Lung (tissue), 12 donors: Measurements from ENCODE around the gene GSTK1. TPM values are rescaled to one million over a fixed set of nuclear protein-coding genes. Genes with fewer than 3 reads are reported as not detected.

ENCODE experiments used
- ATAC-seq: fragments of 200-7000 bp; cut with Tn5 transposase; one replicate; pipeline ENCODE4 v1.9.1; 2020; ENCODE audit warnings: moderate number of reproducible peaks; ENCODE audit not compliant: insufficient read depth, low FRiP score
- DNase-seq, 3 donors: peaks; one replicate each; pipeline ENCODE4 v3.0.0-alpha.2; 2013 to 2017
- H3K27ac ChIP-seq, 2 donors: one replicate each; pipeline ENCODE4 v1.5.1; 2013; ENCODE audit warnings: mild to moderate bottlenecking in 2 of 2, moderate library complexity in 2 of 2, control low read depth in 1 of 2, inconsistent platforms in 1 of 2, low read depth in 1 of 2, low read length in 1 of 2
- H3K27me3 ChIP-seq, 3 donors: one replicate each; pipeline ENCODE4 v1.5.1; 2013; ENCODE audit warnings: low read length in 2 of 3; ENCODE audit not compliant: control insufficient read depth in 3 of 3, insufficient read depth in 3 of 3
- H3K36me3 ChIP-seq, 4 donors: one replicate each; pipeline ENCODE4 v1.5.1; 2013; ENCODE audit warnings: low read length in 4 of 4, mild to moderate bottlenecking in 1 of 4, moderate library complexity in 1 of 4; ENCODE audit not compliant: control insufficient read depth in 4 of 4, insufficient read depth in 4 of 4
- H3K4me1 ChIP-seq, 5 donors: one replicate each; pipeline ENCODE4 v1.5.1; 2013; ENCODE audit warnings: low read length in 5 of 5, mild to moderate bottlenecking in 2 of 5, moderate library complexity in 1 of 5; ENCODE audit not compliant: control insufficient read depth in 5 of 5, insufficient read depth in 5 of 5
- H3K4me3 ChIP-seq: one replicate; pipeline ENCODE4 v1.5.1; 2013; ENCODE audit warnings: mild to moderate bottlenecking, control low read depth, moderate library complexity
- H3K9ac ChIP-seq, 2 donors: one replicate each; pipeline ENCODE4 v1.5.1; 2013; ENCODE audit warnings: low read length in 2 of 2, control low read depth in 1 of 2; ENCODE audit not compliant: insufficient read depth in 1 of 2
- H3K9me3 ChIP-seq, 4 donors: one replicate each; pipeline ENCODE4 v1.5.1; 2013; ENCODE audit warnings: low read length in 3 of 4, mild to moderate bottlenecking in 1 of 4, moderate library complexity in 1 of 4; ENCODE audit not compliant: control insufficient read depth in 4 of 4, insufficient read depth in 3 of 4
- WGBS, 2 donors: extraction: QIAGEN DNeasy Blood & Tissue Kit; methylation state at CpG; one replicate each; pipeline ENCODE4 v1.1.7; 2013; 5-methylcytosine and 5-hydroxymethylcytosine counted together
- polyA plus RNA-seq, 2 donors: library from polyadenylated mRNA; stranded (reverse); fragments of 200-250 nt; gene quantifications; one replicate each; pipeline ENCODE4 v1.2.1, GENCODE V29; 2013
- total RNA-seq, 2 donors: library from RNA; depleted of rRNA in 1 of 2; stranded (reverse); fragments of >200 nt in 1 of 2; gene quantifications; one replicate each; pipeline ENCODE4 v1.2.1, GENCODE V29; 2014 to 2021
- TF ChIP-seq, protein P1 (sequence below): IDR thresholded peaks from 2 replicates; pipeline ENCODE4 v1.5.1; 2012; ENCODE audit warnings: mild to moderate bottlenecking; ENCODE audit errors: control extremely low read depth, extremely low read depth
- donor health status: control.
- donor health status: control.
- donor health status: Bipolar disorder and iron deficiency.
- donor health status: healthy.
- donor health status: DM: yes; HTN: yes; CAD: no.

Gene GSTK1
- total and polyA plus RNA-seq, 4 donors: 110 to 130 (median 119) TPM

DNA sequence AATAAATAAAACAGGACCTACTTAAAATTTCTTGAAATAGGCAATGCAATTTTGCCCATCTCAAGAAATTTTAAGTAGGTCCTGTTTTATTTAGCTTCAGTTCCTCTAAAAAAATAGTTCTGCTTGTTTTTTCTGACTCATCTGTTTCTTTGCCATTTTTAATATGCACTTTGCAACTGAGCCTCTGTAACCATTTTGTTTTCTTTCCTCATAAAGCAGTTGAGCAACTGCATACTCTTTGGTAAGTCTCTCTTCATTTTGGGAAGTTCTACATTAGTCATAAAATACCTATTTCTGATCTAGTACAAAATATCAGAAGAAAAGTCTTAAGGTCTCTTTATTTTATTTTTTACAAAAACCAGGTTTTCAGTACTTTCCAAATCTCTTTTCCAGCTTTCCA is 23.4 kb upstream of the GSTK1 start:
- TF ChIP-seq, protein P1, sequence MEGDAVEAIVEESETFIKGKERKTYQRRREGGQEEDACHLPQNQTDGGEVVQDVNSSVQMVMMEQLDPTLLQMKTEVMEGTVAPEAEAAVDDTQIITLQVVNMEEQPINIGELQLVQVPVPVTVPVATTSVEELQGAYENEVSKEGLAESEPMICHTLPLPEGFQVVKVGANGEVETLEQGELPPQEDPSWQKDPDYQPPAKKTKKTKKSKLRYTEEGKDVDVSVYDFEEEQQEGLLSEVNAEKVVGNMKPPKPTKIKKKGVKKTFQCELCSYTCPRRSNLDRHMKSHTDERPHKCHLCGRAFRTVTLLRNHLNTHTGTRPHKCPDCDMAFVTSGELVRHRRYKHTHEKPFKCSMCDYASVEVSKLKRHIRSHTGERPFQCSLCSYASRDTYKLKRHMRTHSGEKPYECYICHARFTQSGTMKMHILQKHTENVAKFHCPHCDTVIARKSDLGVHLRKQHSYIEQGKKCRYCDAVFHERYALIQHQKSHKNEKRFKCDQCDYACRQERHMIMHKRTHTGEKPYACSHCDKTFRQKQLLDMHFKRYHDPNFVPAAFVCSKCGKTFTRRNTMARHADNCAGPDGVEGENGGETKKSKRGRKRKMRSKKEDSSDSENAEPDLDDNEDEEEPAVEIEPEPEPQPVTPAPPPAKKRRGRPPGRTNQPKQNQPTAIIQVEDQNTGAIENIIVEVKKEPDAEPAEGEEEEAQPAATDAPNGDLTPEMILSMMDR: no peak

DNA sequence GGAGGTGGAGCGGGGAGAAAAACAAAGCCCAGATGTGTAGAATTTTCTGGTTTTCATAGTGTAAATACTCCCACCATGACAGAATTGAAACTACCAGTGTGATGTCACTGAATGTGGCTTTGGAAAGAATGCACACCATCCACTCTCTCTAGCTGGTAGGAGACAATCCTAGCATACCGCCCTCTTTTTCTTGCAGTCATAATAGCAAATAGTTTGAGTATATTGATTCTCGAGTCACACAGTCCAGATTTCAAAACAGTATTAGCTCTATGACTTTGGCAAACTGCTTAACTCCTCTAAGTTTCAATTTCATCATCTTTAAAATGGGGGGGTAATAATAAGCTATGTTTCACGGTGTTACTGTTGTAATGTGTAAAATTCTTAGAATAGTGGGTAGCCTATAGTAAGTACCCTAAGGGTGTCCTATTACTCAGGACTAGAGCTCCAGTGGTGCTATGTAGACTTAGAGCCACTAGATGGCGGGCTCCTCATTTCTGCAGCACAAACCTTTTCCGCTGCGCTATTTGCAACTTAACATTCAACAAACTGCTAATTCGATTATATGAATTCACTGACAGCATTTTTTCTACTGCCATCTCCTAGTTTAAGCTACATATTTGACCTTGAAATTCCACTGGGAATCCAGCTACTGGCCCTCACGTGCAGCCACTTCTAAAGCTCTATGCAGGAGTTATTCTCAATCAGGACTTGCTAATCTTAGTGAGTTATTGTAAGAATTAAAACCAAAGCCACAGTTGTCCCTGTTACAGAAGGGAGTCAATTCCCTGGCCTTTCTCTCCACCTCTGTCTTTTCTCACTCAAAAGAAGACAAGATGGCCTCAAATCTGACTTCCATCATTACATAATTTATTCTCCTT is 22.7 kb upstream of the GSTK1 start:
- H3K27ac ChIP-seq: no peak overlapping the region
- 17 to 18% methylated on average over 9 of the region's 9 CpGs for WGBS, 2 donors

More for the DNA sequence above, 23.4 kb upstream of the GSTK1 start:
- peaks cover 0 to 13% (median 0%) of the 10 kb centered on the region in 5 donors for H3K4me1 ChIP-seq
- peaks cover 0 to 5% (median 1%) of the 10 kb centered on the region in 4 donors for H3K9me3 ChIP-seq
- peaks cover 0 to 5% (median 0%) of the 10 kb centered on the region in 3 donors for H3K27me3 ChIP-seq
- no peaks in the 10 kb centered on the region for H3K36me3 ChIP-seq
- no peak overlapping the region for H3K9ac ChIP-seq
- no peak overlapping the region for H3K4me3 ChIP-seq
- peak; percentile 37 for ATAC-seq
- no peak overlapping the region for H3K27ac ChIP-seq
- DNase-seq: no peak

DNA sequence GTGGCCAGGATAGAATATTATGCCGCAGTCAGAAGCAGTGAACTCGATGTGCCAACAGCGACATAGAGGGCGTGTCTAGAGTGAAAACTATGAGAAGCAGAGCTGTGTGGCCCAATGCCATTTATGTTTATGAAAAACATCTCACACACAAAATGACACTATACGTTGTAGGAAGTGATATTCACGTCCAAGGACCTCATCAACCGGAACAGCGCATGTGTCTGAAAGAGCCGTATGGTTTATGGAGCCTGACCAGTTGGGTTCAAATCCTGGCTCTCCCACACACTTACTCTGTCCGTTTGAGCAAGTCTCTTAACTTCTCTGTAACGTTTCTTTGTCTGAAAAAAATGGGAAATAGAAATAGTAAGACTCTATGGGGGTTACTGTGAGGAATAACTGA is 20.9 kb upstream of the GSTK1 start:
- no peak overlapping the region for H3K4me3 ChIP-seq
- H3K9me3 ChIP-seq: no peaks in the 10 kb centered on the region
- ATAC-seq (no peak), DNase-seq (no peak)
- TF ChIP-seq, protein P1: no peak
- no peak overlapping the region for H3K27ac ChIP-seq
- H3K9ac ChIP-seq: no peak overlapping the region
- peaks cover 0 to 5% (median 0%) of the 10 kb centered on the region in 3 donors for H3K27me3 ChIP-seq
- no peaks in the 10 kb centered on the region for H3K36me3 ChIP-seq
- 79% methylated on average over 11 of the region's 11 CpGs for WGBS, 2 donors
- H3K4me1 ChIP-seq: peaks cover 0 to 13% (median 0%) of the 10 kb centered on the region in 5 donors

More for the DNA sequence above, 22.7 kb upstream of the GSTK1 start:
- TF ChIP-seq, protein P1: peak; percentile 92
- Histone ChIP-seq H3K9me3 (peaks cover 0 to 5% (median 1%) of the 10 kb centered on the region in 4 donors), H3K9ac (no peak overlapping the region), H3K36me3 (no peaks in the 10 kb centered on the region), H3K4me3 (no peak overlapping the region), H3K4me1 (peaks cover 0 to 13% (median 0%) of the 10 kb centered on the region in 5 donors), H3K27me3 (peaks cover 0 to 5% (median 0%) of the 10 kb centered on the region in 3 donors)
- peak; percentile 81 for ATAC-seq
- peak; percentile 75 to 91 (median 89) for DNase-seq
